ENCODE data around the gene HOXB13.

GRCh38 chr17:48722915-48723422, 5.6 kb downstream of the HOXB13 start, which contains the start of gene PRAC2:
- TF ChIP-seq POLR2A (IDR thresholded peaks at IDR 0.05; ENCODE audit: low read length) (no peak), CTCF (IDR thresholded peaks at IDR 0.05) (no peak), MAX (IDR thresholded peaks at IDR 0.05) (no peak), FOSB (CRISPR knock-in tag; IDR thresholded peaks at IDR 0.05) (no peak), MAFK (IDR thresholded peaks at IDR 0.05; ENCODE audit: partially characterized antibody) (no peak)

All from A549 (cell line).